MCF 10A (cell line): ENCODE results near the gene INPP5D. TPM values are rescaled to one million over a fixed set of nuclear protein-coding genes. Genes with fewer than 3 reads are reported as not detected.

Experiments used
- BruUV-seq: library from RNA; stranded (reverse); fragments of 400-500 nt; replicated peaks from 2 replicates; lab custom pipeline; 2021; lab: Mats Ljungman, UMichigan
- CTCF ChIA-PET: fragments of 300-600 bp; sonication (Branson Sonifier 250); formaldehyde crosslinking; extraction: SDS; loops from one replicate; lab custom pipeline; 2021; ENCODE audit warnings: antibody characterized with exemption, inconsistent platforms; lab: Yijun Ruan, JAX
- POLR2A ChIA-PET: fragments of 300-600, 350-650 bp; sonication (Branson Sonifier 250); formaldehyde crosslinking; extraction: SDS; loops from one replicate; lab custom pipeline; 2020; ENCODE audit warnings: antibody characterized with exemption, inconsistent platforms; lab: Yijun Ruan, JAX
- DNase-seq: peaks from one replicate; pipeline ENCODE4 v3.0.0-alpha.2; 2018; ENCODE audit not compliant: unreplicated experiment
- H3K27ac Mint-ChIP-seq: one replicate; pipeline ENCODE4 v1.8.0; 2022; ENCODE audit warnings: mild to moderate bottlenecking, low read depth, mixed read lengths; ENCODE audit not compliant: unreplicated experiment
- H3K27me3 Mint-ChIP-seq: one replicate; pipeline ENCODE4 v1.8.0; 2022; ENCODE audit warnings: mixed read lengths; ENCODE audit not compliant: insufficient read depth, unreplicated experiment
- H3K36me3 Mint-ChIP-seq: one replicate; pipeline ENCODE4 v1.8.0; 2022; ENCODE audit warnings: mild to moderate bottlenecking, moderate library complexity, mixed read lengths; ENCODE audit not compliant: insufficient read depth, unreplicated experiment
- H3K4me1 Mint-ChIP-seq: one replicate; pipeline ENCODE4 v1.8.0; 2022; ENCODE audit warnings: mixed read lengths; ENCODE audit not compliant: insufficient read depth, unreplicated experiment
- H3K4me3 Mint-ChIP-seq: one replicate; pipeline ENCODE4 v1.8.0; 2022; ENCODE audit warnings: mild to moderate bottlenecking, moderate library complexity, mixed read lengths; ENCODE audit not compliant: unreplicated experiment
- H3K9me3 Mint-ChIP-seq: one replicate; pipeline ENCODE4 v1.8.0; 2022; ENCODE audit warnings: mixed read lengths; ENCODE audit not compliant: unreplicated experiment
- intact Hi-C: fragments of 100-400 bp; cut with micrococcal nuclease; formaldehyde crosslinking; loops from 2 replicates; pipeline ENCODE4 v1.14.1; 2022
- total RNA-seq: library from RNA; stranded (reverse); gene quantifications from 2 replicates; pipeline ENCODE4 v1.2.3, GENCODE V29; 2022
- TF ChIP-seq, protein P1 (sequence below): fragments of 200-600 bp; IDR thresholded peaks from one replicate; pipeline ENCODE4 v1.8.0; 2022; ENCODE audit warnings: antibody characterized with exemption, mild to moderate bottlenecking; ENCODE audit not compliant: unreplicated experiment

The INPP5D gene
- total RNA-seq, 1 experiment from 2014 or later = 64.9 TPM

DNA sequence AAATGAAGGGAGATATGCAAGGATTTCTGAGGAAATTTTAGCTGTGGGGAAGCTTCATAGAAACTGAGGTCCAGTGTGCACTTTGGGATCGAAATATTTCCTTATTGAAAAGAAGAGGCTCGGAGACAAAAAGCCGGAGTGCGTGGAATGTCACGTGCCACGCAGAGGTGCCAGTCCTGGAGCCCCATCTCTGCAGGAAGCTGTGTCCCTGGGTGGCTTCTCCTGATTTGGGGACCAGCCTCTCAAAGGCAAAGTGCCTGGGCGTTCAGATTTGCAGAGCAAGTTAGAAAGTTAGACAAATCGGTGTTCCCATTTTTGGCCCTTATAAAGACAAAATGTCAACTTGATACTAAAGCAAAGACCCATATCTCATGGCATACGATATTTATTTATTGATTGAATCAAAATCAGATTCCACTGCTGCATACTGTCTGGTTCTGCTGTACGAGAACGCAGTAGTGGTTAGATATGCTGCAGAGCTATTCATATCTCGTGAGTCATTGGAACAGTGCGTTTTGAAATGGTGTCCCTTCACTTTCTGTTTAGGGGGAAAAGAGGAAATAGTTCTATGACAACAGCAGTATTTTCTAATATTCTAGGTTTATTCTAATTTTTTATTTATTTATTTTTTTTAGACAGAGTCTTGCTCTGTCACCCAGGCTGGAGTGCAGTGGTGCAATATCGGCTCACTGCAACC is 182.2 kb downstream of the INPP5D start:
- Mint-ChIP-seq H3K27ac (no peak overlapping the region), H3K4me3 (no peak overlapping the region), H3K36me3 (peaks cover 6% of the 10 kb centered on the region), H3K4me1 (peaks cover 12% of the 10 kb centered on the region), H3K27me3 (no peaks in the 10 kb centered on the region), H3K9me3 (no peaks in the 10 kb centered on the region)
- intact Hi-C loops = no loop called here
- DNase-seq = peak; percentile 33
- ChIA-PET POLR2A (interaction anchor here (1.2 to 1.9 kb wide), 3 partner anchors 8 to 32 kb away, joined by 3 to 5 read pairs (median 4); partner anchors contain the start of gene ATG16L1), CTCF (interaction anchor here (0.6 to 1.2 kb wide), 3 partner anchors 14 to 250 kb away, joined by 3 to 5 read pairs (median 3); no protein-coding TSS in a partner anchor)
- TF ChIP-seq, protein P1, sequence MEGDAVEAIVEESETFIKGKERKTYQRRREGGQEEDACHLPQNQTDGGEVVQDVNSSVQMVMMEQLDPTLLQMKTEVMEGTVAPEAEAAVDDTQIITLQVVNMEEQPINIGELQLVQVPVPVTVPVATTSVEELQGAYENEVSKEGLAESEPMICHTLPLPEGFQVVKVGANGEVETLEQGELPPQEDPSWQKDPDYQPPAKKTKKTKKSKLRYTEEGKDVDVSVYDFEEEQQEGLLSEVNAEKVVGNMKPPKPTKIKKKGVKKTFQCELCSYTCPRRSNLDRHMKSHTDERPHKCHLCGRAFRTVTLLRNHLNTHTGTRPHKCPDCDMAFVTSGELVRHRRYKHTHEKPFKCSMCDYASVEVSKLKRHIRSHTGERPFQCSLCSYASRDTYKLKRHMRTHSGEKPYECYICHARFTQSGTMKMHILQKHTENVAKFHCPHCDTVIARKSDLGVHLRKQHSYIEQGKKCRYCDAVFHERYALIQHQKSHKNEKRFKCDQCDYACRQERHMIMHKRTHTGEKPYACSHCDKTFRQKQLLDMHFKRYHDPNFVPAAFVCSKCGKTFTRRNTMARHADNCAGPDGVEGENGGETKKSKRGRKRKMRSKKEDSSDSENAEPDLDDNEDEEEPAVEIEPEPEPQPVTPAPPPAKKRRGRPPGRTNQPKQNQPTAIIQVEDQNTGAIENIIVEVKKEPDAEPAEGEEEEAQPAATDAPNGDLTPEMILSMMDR = no peak
- no TSS peak for BruUV-seq

- H3K4me3 Mint-ChIP-seq = no peak overlapping the region
- TF ChIP-seq, protein P1 = no peak
- no peak overlapping the region for H3K27ac Mint-ChIP-seq
- no peak for DNase-seq
- peaks cover 6% of the 10 kb centered on the region for H3K36me3 Mint-ChIP-seq
- intact Hi-C loops = no loop called here
- no peaks in the 10 kb centered on the region for H3K9me3 Mint-ChIP-seq
- ChIA-PET POLR2A (interaction anchor here (0.7 to 1.9 kb wide), 3 partner anchors 7 to 494 kb away, joined by 3 to 4 read pairs (median 3); partner anchors contain the start of gene ATG16L1), CTCF (interaction anchor here (0.6 to 1.0 kb wide), 2 partner anchors 34 to 251 kb away, joined by 3 read pairs; no protein-coding TSS in a partner anchor)
- no peaks in the 10 kb centered on the region for H3K27me3 Mint-ChIP-seq
- no TSS peak for BruUV-seq
- peaks cover 18% of the 10 kb centered on the region for H3K4me1 Mint-ChIP-seq
Observed at GRCh38 chr2:233243348-233243747, 183.2 kb downstream of the INPP5D start.

DNA sequence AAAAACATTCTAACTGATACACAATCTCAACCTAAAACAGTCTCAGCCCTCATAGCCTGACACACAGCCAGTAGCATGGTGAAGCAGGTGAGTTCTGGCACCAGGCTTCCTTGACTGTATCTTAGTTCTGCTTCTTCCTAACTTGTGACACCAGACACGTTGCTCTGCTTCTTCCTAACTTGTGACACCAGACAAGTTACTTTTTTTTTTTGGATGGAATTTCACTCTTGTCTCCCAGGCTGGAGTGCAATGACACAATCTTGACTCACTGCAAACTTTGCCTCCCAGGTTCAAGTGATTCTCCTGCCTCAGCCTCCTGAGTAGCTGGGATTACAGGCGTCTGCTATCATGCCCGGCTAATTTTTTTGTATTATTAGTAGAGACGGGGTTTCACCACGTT is 184.7 kb downstream of the INPP5D start:
- no peak overlapping the region for H3K27ac Mint-ChIP-seq
- intact Hi-C loops = no loop called here
- ChIA-PET CTCF (no interaction called here), POLR2A (interaction anchor here (0.7 to 1.4 kb wide), 2 partner anchors 231 to 546 kb away, joined by 3 to 7 read pairs; no protein-coding TSS in a partner anchor)
- peaks cover 6% of the 10 kb centered on the region for H3K36me3 Mint-ChIP-seq
- DNase-seq = peak; percentile 28
- TF ChIP-seq, protein P1 = no peak
- no peaks in the 10 kb centered on the region for H3K9me3 Mint-ChIP-seq
- H3K27me3 Mint-ChIP-seq = no peaks in the 10 kb centered on the region
- BruUV-seq = no TSS peak
- H3K4me3 Mint-ChIP-seq = no peak overlapping the region
- H3K4me1 Mint-ChIP-seq = peaks cover 18% of the 10 kb centered on the region

GRCh38 chr2:233245406-233245805 is 185.3 kb downstream of the INPP5D start:
- Mint-ChIP-seq H3K4me1 (peaks cover 18% of the 10 kb centered on the region), H3K9me3 (no peaks in the 10 kb centered on the region), H3K4me3 (no peak overlapping the region), H3K36me3 (peaks cover 6% of the 10 kb centered on the region), H3K27ac (no peak overlapping the region), H3K27me3 (no peaks in the 10 kb centered on the region)
- TF ChIP-seq, protein P1 = no peak
- ChIA-PET POLR2A (interaction anchor here (1.4 kb wide), 1 partner anchor 546 kb away, joined by 3 read pairs; no protein-coding TSS in a partner anchor), CTCF (no interaction called here)
- DNase-seq = no peak
- intact Hi-C loops = no loop called here
- no TSS peak for BruUV-seq
